Keratinocyte (primary cell): ENCODE data around the gene ADAMTS6. TPM values are rescaled to one million over a fixed set of nuclear protein-coding genes. Genes with fewer than 3 reads are reported as not detected.

Experiments
- DNase-seq: peaks from one replicate; pipeline ENCODE4 v3.0.0-alpha.2; 2011; ENCODE audit warnings: low read depth, missing footprints, low spot score
- FAIRE-seq: peaks from 2 replicates; lab custom pipeline; 2011; peaks lifted over from hg19 to GRCh38; lab: Jason Lieb, UNC
- H2AFZ ChIP-seq: 2 replicates; pipeline ENCODE4 v1.6.0; 2012; ENCODE audit warnings: low read length, control low read depth, inconsistent platforms; ENCODE audit not compliant: control insufficient read depth
- H3K27ac ChIP-seq: 2 replicates; pipeline ENCODE4 v1.5.1; 2011; ENCODE audit warnings: low read length; ENCODE audit not compliant: control insufficient read depth, insufficient read depth
- H3K27me3 ChIP-seq: 3 replicates; pipeline ENCODE4 v1.6.0; 2011; ENCODE audit warnings: low read length; ENCODE audit not compliant: control insufficient read depth, insufficient read depth; ENCODE audit errors: extremely low read depth
- H3K36me3 ChIP-seq, 2 experiments: 2 replicates in 1 of 2; 3 replicates in 1 of 2; pipeline ENCODE4 v1.5.1; 2011; ENCODE audit warnings: low read length in 2 of 2, mild to moderate bottlenecking in 1 of 2; ENCODE audit not compliant: control insufficient read depth in 2 of 2, insufficient read depth in 2 of 2; ENCODE audit errors: extremely low read depth in 1 of 2
- H3K4me1 ChIP-seq: 3 replicates; pipeline ENCODE4 v1.5.1; 2011; ENCODE audit warnings: low read length; ENCODE audit not compliant: control insufficient read depth, insufficient read depth; ENCODE audit errors: extremely low read depth
- H3K4me2 ChIP-seq: 3 replicates; pipeline ENCODE4 v1.6.0; 2011; ENCODE audit warnings: low read depth, low read length; ENCODE audit not compliant: control insufficient read depth, insufficient read depth; ENCODE audit errors: extremely low read depth
- H3K4me3 ChIP-seq, 3 experiments: fragments of 200-600 bp in 1 of 3; sonication (generic) in 1 of 3; 2 replicates in 2 of 3; 3 replicates in 1 of 3; pipeline ENCODE4 v1.5.1; 2011 to 2016; ENCODE audit warnings: low read length in 3 of 3, mild to moderate bottlenecking in 3 of 3, control low read depth in 2 of 3, inconsistent platforms in 1 of 3, low read depth in 1 of 3, mixed read lengths in 1 of 3, mixed run types in 1 of 3, moderate library complexity in 1 of 3; ENCODE audit not compliant: control insufficient read depth in 2 of 3, insufficient read depth in 2 of 3; ENCODE audit errors: extremely low read depth in 1 of 3
- H3K79me2 ChIP-seq: 2 replicates; pipeline ENCODE4 v1.6.0; 2012; ENCODE audit warnings: low read length; ENCODE audit not compliant: control insufficient read depth, insufficient read depth
- H3K9ac ChIP-seq: 3 replicates; pipeline ENCODE4 v1.6.0; 2011; ENCODE audit warnings: low read length; ENCODE audit not compliant: control insufficient read depth, insufficient read depth; ENCODE audit errors: extremely low read depth
- H3K9me1 ChIP-seq: 3 replicates; pipeline ENCODE4 v1.6.0; 2011; ENCODE audit warnings: low read length; ENCODE audit not compliant: control insufficient read depth, insufficient read depth; ENCODE audit errors: extremely low read depth
- H3K9me3 ChIP-seq: 2 replicates; pipeline ENCODE4 v1.5.1; 2012; ENCODE audit warnings: low read depth, low read length; ENCODE audit not compliant: control insufficient read depth
- H4K20me1 ChIP-seq: 3 replicates; pipeline ENCODE4 v1.6.0; 2011; ENCODE audit warnings: low read length; ENCODE audit not compliant: control insufficient read depth, insufficient read depth; ENCODE audit errors: extremely low read depth
- EZH2 ChIP-seq: IDR thresholded peaks from one replicate; pipeline ENCODE4 v1.6.1; 2012; ENCODE audit warnings: inconsistent platforms, mild to moderate bottlenecking, low read length, moderate library complexity
- dilution Hi-C: fragments of 300-500 bp; cut with MboI; formaldehyde crosslinking; loops from one replicate; pipeline ENCODE4 v1.7.0; 2020; ENCODE audit warnings: low sequenced_read_pairs; ENCODE audit not compliant: extremely low pct_ligation_motif_present
- polyA plus RNA-seq, 5 experiments: library from polyadenylated mRNA; depleted of rRNA in 3 of 5; stranded (reverse) in 3 of 5; stranded (forward) in 1 of 5; unstranded in 1 of 5; fragments of >200 nt; gene quantifications; 1 replicate in 1 of 5; 2 replicates in 3 of 5; 3 replicates in 1 of 5; pipeline versions ENCODE4 v1.2.1 to v1.2.3, GENCODE V29; 2011 to 2012; ENCODE audit warnings: missing spikeins in 2 of 5, low read depth in 1 of 5, low replicate concordance in 1 of 5
- TF ChIP-seq, protein P1 (sequence below), 3 experiments: IDR thresholded peaks in 1 of 3; conservative IDR thresholded peaks in 1 of 3; optimal IDR thresholded peaks in 1 of 3; 2 replicates in 2 of 3; 3 replicates in 1 of 3; pipeline versions ENCODE3 to v1.5.1; 2011; ENCODE audit warnings: low read length in 3 of 3, mild to moderate bottlenecking in 3 of 3, moderate library complexity in 2 of 3, control low read depth in 1 of 3, inconsistent platforms in 1 of 3; ENCODE audit not compliant: insufficient read depth in 2 of 3; ENCODE audit errors: extremely low read depth in 1 of 3

Gene ADAMTS6
- polyA plus RNA-seq, 1 donor (not counting 4 experiments of a cell fraction or from before 2014, with no cell fraction given): 10.9 TPM

DNA sequence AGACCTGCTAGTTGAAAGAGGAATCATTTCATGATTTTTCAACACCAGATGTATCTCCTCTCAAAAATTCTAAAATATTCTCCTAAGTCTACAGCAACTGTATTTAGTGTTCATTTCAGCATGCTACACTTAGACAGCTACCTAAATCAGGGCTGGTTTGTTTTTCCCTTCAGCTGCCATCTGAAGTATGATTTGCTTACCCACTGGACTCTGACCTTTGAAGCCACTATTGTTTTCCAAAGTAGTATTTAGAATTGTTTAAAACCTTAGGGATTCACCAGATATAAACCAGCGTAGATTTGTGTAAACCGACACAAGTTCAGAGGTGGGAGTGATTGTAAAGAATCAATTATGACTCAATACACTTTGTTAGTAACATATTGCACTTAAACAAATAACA lies 193.1 kb downstream of the ADAMTS6 start:
- H3K9me3 ChIP-seq: no peaks in the 10 kb centered on the region
- FAIRE-seq (no peak), DNase-seq (no peak)
- H3K79me2 ChIP-seq: no peaks in the 10 kb centered on the region
- H3K27ac ChIP-seq: no peak overlapping the region
- H3K9ac ChIP-seq: no peak overlapping the region
- H3K36me3 ChIP-seq: peaks cover 0 to 5% of the 10 kb centered on the region in 2 experiments
- no peak overlapping the region for H2AFZ ChIP-seq
- dilution Hi-C loops: no loop called here
- H3K4me2 ChIP-seq: no peak overlapping the region
- H3K4me1 ChIP-seq: no peaks in the 10 kb centered on the region
- H3K27me3 ChIP-seq: no peaks in the 10 kb centered on the region
- H3K4me3 ChIP-seq: no peak overlapping the region
- TF ChIP-seq EZH2: no peak
- TF ChIP-seq, protein P1, sequence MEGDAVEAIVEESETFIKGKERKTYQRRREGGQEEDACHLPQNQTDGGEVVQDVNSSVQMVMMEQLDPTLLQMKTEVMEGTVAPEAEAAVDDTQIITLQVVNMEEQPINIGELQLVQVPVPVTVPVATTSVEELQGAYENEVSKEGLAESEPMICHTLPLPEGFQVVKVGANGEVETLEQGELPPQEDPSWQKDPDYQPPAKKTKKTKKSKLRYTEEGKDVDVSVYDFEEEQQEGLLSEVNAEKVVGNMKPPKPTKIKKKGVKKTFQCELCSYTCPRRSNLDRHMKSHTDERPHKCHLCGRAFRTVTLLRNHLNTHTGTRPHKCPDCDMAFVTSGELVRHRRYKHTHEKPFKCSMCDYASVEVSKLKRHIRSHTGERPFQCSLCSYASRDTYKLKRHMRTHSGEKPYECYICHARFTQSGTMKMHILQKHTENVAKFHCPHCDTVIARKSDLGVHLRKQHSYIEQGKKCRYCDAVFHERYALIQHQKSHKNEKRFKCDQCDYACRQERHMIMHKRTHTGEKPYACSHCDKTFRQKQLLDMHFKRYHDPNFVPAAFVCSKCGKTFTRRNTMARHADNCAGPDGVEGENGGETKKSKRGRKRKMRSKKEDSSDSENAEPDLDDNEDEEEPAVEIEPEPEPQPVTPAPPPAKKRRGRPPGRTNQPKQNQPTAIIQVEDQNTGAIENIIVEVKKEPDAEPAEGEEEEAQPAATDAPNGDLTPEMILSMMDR (optimal IDR thresholded peaks at IDR 0.05 in 1 of 3, IDR thresholded peaks at IDR 0.05 in 1 of 3, conservative IDR thresholded peaks at IDR 0.05 in 1 of 3; ENCODE audit: extremely low read depth in 1 of 3, insufficient read depth in 2 of 3, low read length in 3 of 3): no peak
- H4K20me1 ChIP-seq: no peaks in the 10 kb centered on the region
- H3K9me1 ChIP-seq: no peaks in the 10 kb centered on the region

- Histone ChIP-seq H3K9me3 (no peaks in the 10 kb centered on the region), H3K27me3 (no peaks in the 10 kb centered on the region), H2AFZ (no peak overlapping the region), H3K4me2 (no peak overlapping the region), H3K27ac (no peak overlapping the region), H3K79me2 (no peaks in the 10 kb centered on the region), H4K20me1 (no peaks in the 10 kb centered on the region), H3K4me3 (no peak overlapping the region), H3K36me3 (no peaks in the 10 kb centered on the region), H3K9me1 (no peaks in the 10 kb centered on the region), H3K4me1 (no peaks in the 10 kb centered on the region), H3K9ac (no peak overlapping the region)
- DNase-seq: no peak
- dilution Hi-C loops: no loop called here
- TF ChIP-seq, protein P1 (optimal IDR thresholded peaks at IDR 0.05 in 1 of 3, IDR thresholded peaks at IDR 0.05 in 1 of 3, conservative IDR thresholded peaks at IDR 0.05 in 1 of 3; ENCODE audit: extremely low read depth in 1 of 3, insufficient read depth in 2 of 3, low read length in 3 of 3): no peak
- no peak for TF ChIP-seq EZH2
- FAIRE-seq: no peak
Observed at GRCh38 chr5:65279603-65280002, 202.1 kb downstream of the ADAMTS6 start.
